GM23338 (cell line): ENCODE data around the gene ABL1.

Experiments
- EZH2 ChIP-seq: fragments of 200-600 bp; sonication (generic); IDR thresholded peaks from one replicate; pipeline ENCODE4 v1.8.0; 2017; ENCODE audit warnings: antibody characterized with exemption, mild to moderate bottlenecking, low read depth; ENCODE audit not compliant: unreplicated experiment
- POLR2AphosphoS5 ChIP-seq: IDR thresholded peaks from 2 replicates; pipeline ENCODE4 v1.6.1; 2016; ENCODE audit warnings: antibody characterized with exemption, low read depth
- TF ChIP-seq, protein P1 (sequence below), 2 experiments: fragments of 200-600 bp in 1 of 2; sonication (generic) in 1 of 2; conservative IDR thresholded peaks; 2 replicates each; pipeline versions ENCODE4 v1.5.1 to v1.6.1; 2016 to 2017; ENCODE audit warnings: antibody characterized with exemption in 2 of 2, low read depth in 2 of 2, mild to moderate bottlenecking in 2 of 2, moderate library complexity in 1 of 2

GRCh38 chr9:130936285-130937117 is 101.4 kb downstream of the ABL1 start:
- TF ChIP-seq, protein P1, sequence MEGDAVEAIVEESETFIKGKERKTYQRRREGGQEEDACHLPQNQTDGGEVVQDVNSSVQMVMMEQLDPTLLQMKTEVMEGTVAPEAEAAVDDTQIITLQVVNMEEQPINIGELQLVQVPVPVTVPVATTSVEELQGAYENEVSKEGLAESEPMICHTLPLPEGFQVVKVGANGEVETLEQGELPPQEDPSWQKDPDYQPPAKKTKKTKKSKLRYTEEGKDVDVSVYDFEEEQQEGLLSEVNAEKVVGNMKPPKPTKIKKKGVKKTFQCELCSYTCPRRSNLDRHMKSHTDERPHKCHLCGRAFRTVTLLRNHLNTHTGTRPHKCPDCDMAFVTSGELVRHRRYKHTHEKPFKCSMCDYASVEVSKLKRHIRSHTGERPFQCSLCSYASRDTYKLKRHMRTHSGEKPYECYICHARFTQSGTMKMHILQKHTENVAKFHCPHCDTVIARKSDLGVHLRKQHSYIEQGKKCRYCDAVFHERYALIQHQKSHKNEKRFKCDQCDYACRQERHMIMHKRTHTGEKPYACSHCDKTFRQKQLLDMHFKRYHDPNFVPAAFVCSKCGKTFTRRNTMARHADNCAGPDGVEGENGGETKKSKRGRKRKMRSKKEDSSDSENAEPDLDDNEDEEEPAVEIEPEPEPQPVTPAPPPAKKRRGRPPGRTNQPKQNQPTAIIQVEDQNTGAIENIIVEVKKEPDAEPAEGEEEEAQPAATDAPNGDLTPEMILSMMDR (conservative IDR thresholded peaks at IDR 0.05; ENCODE audit: low read depth in 2 of 2): no peak
- TF ChIP-seq EZH2 (no peak), POLR2AphosphoS5 (0 out of 2 replicates have a peak, but pooled peaks have one; percentile 19)
